ENCODE data around the gene TCERG1L.
"Not testable (repeated sequence)": the region's sequence is repeated elsewhere in the genome, so short reads cannot be mapped to it uniquely, and the experiment has no call there.

The TCERG1L gene

DNA sequence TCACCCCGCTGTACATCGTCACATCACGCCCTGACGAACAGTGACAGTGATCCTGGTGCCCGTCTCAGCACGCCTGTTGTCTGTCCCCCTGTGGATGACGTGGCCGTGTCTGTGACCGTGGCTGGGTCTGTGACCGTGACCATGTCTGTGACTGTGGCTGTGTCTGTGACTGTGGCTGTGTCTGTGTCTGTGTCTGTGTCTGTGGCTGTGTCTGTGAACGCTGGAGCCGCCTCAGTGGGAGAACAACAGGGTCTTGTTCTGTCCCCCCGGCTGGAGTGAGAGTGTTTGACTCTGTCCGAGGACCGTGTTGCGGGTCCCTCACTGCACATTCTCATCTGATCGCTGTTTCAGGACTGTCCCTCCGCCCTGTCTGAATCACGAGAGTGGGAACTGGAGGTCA is 202.2 kb downstream of the TCERG1L start:
- no peak for DNase-seq (ENCODE audit: low read depth in 2 of 2)

DNA sequence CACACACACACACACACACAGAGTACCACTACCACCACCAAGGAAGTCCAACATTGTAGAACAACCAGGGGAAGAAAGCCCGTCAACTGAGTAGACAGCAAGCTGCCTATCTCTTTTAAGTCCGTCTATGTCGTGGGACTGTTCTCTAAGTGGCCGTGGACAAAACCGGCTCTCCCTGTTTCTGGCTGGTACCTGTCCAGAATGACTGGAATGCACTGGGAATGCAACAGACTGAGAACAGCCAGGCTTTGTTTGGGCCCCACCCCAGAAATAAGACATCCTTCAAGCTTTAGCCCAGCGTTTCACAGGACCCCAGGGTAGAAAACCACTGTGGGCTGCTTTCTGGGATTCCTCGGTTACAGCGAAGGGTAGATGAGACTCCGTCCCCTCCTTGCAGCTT is 203.6 kb downstream of the TCERG1L start:
- no peak for DNase-seq (ENCODE audit: low read depth in 2 of 2)

DNA sequence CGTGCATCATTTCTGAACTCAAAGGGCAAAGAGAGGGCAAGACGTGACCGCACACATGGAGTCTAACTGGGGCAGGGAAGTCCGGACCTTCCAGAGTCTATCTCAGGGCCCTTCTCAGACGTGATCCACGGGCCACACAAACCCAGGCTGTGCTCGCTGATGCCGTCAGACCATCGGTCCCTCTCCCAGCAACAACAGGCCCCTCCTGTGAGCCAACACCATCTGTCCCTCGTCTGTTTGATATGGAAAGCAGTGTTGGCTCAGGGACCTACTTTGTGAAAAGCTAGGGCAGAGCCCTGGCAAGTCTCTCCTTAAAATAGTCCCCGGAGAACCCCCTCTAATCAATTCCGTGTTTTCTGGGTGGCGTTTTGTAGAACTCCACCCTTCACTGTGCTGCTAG is 208.8 kb downstream of the TCERG1L start:
- no peak for DNase-seq (ENCODE audit: low read depth in 2 of 2)

DNA sequence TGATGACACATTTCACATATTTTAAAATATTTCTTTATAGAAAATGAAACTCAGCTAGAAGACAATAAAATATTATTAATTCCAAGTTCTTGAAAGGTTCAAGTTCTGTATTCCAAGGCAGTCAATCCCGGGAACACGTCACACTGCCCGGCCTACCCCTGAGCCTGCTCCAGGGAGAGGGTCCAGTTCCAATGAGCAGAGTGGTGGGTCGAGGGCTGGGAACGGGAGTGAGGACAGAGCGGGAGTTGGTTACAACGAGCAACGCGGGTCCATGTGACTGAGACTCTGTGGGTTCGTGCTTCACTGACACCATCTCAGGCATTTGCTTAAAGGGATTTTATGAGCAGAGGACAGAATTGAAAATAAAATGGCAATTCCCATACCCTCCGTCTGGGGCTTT is 209.4 kb downstream of the TCERG1L start:
- no peak for DNase-seq (ENCODE audit: low read depth in 2 of 2)

DNA sequence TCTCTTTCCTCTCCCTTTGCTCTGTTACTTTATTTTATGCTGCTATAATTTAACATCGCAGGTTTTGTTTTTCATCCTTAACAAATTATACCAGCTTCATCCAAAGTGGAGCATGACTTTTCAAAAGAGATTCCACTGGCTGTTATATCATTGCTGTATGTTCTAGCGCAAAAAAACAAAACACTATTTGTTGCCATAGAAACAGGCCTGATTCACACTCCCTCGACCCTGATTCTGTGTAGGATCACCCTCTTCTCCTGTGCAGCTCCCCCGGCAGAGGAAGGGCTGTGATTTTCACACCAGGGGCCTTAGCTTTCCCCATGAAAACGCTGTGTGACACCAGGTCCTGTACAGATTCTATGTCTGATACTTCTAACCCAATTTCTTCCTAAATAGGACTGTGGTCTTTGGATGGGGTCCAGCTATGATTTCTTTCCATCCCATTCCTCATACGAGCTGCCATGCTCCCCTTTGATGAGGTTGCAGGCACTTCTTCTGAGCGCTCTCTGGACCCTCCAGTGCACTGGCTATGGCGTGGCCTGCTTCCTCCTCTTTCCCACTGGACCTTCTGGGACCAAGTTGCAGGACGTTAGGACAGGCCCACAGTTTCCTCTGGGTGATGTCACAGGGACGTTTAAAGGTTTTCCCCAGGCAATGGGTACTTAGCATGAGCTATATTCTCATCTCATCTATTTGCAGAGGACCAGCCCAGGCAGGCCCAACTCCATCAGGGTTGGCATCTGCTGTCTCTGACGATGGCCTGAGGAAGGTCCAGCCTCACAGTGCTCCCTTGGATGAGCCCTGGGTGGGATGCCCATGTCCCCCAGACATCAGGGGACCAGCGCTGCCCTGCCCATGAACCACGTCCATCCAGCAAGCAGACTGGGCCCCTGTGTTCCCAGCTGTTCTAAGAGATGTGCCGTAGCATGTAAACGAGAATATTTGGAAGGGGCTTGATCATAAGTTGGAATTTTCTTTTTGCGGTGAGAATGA is 210.8 kb downstream of the TCERG1L start:
- DNase-seq (ENCODE audit: low read depth in 2 of 2) = not testable (repeated sequence)

DNA sequence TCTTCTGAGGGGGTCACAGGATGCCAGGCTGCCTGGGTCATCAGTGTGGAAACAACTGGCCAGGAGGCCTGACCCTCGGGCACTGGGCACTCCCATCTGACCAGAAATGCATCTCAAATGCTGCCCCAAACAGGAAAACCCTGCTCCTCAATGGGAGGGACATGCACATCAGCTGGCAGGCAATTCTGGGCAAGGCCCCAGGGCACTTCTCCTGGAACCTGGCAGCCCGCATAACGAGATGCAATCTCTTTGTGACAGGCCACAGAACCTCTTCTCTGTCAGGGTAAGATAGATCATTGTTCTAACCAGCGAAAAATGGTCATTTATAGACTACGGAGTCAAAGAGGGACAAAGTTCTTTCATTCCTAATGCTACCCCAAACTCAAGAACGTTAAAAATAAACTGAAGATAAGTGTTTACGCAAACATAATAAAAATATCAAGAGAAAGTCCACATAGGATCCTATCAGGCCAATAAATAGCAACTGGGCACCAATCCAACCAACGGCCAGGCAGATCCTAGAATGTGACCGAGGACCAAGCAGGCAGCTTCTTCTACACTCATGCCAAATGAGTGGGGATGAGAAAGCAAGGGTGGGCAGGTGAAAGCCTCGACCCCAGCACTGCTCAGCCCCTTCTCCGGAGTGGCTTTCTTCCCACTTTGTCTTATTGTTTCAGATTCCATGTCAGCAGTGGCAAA is 212.3 kb downstream of the TCERG1L start:
- no peak for DNase-seq (ENCODE audit: low read depth in 2 of 2)

DNA sequence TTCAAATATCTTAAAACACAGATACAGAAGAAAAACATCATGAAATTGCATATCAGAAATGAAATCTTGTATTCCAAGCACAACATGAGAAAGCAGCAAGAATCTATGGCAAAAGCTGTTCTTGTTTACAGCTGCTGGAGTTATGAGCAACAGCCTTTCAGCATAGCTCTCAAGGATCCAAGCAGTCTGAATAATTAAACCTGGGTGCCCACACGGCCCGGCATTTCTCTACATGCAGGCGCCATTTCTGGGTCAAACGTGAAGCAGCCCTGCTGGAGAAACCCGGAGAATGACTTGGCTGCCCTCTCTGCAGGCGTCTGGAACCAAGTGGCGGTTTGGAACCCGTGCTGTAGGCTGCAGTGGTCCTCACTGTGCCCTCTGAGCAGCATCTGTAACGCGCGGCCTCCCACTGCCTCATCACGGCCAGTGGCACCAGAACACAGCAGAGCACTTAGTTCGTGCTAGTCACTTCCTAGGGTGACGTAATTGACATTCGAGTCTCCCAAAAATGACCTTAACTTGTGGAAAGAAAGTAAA is 213.0 kb downstream of the TCERG1L start:
- DNase-seq (ENCODE audit: low read depth in 2 of 2) = no peak

DNA sequence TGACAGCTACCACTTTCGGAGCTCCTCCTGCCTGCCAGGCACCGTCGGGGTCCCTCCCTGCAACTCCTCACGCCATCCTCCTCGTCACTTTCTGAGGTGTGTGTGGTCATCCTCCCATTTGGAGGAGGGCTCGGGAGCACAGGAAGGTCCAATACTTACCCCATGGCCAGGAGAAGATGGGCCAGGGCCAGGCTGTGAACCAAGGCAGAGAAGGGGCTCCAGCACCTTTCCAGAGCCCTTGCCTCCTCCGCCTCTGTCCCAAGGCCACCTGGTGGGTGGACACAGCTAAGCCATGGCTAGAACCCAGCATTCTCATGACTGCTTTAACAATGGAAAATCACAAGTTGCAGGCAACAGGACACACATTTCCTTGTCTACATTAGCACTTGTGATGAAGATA is 215.5 kb downstream of the TCERG1L start:
- DNase-seq (ENCODE audit: low read depth in 2 of 2) = no peak

DNA sequence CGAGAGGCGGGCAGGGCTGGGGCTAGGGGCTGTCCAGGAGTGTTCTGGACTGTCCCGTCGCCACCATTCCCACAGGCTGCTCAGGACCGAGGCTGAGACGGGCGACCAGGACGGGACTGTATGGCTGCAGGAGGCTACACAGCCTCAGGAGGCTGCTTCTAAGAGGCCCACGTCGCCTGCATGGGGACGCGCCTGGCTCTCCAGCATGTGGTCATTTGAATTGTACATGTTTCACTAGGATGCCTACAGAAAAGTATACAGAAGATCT is 216.3 kb downstream of the TCERG1L start:
- no peak for DNase-seq (ENCODE audit: low read depth in 2 of 2)

DNA sequence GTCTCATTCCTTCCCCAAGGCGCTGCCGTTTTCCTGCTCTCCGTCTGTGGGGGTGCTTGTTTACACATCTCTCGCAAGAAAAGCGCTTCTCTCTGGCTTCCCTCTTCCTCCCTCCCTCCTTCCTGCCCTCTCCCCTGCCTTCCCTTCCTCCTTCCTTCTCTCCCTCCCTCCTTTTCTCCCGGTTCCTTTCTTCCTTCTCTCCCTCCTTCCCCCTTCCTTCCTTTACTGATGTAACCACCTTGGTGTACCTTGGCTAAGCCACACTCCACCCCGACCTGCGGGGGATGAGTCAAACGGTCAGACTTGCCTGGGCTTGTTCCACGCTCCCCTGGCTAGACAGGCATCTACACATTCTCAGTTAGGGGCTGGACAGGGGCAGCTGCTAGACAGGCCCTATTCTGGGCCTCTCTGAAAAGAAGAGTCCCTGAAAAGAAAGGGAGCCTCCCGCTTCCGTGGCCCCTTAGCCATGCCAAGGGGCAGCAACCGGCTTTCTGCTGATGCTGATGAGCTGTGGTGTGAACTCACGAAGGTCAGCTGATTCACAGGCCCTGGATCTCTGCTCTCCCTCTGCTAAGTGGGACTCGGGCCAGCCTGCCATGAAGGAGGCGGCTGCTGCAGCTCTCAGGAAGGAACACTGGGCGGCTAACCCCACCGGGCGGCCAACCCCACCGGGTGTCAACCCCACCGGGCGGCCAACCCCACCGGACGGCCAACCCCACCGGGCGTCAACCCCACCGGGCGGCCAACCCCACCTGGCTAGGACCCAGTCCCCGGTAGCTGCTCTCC is 216.8 kb downstream of the TCERG1L start:
- no peak for DNase-seq (ENCODE audit: low read depth in 2 of 2)

DNA sequence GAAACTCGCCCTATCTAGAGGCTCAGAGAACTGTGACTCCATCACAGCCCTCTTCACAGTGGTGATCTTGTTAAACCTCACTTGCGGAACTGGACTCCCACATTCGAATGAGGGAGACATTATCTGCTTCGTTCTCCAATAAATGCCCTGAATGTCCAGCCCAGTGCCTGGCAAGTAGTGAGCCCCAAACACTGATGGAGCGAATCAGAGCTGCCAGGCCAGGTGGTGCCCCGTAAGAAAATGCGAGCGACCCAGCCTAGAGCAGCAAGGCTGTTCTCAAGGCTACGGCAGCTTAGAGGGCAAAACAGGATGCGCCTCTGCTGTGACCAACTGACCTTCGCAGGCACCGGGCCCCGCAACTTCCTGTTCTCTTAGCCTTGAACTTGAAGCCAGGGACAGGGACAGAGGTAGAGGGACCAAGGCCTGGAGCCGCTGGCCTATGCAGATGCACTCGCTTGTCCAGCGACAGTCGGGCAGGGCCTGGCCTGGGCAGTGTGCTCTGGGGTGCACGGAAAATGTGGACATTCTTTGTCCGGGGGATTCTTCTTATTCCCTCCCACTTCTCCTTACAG is 217.6 kb downstream of the TCERG1L start:
- no peak for DNase-seq (ENCODE audit: low read depth in 2 of 2)

DNA sequence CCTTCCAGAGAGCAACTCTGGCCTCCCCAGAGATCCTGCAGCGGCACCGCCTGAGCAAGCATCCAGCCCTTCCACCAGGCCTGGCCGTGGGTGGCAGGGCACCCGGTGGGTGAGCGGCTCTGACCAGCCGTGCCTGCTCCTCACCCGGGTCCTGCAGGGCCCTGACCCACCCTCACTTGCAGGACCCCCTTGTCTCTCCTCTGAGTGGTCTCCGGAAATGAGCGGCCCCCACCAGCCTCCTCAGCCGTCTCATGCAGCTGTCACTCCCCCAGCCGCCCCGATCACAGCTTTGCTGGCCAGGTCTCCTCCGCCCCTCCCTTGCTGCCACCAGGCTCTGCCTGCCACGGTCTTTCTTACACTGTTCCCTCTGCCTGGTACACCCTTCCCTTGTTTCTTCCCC is 218.2 kb downstream of the TCERG1L start:
- no peak for DNase-seq (ENCODE audit: low read depth in 2 of 2)

DNA sequence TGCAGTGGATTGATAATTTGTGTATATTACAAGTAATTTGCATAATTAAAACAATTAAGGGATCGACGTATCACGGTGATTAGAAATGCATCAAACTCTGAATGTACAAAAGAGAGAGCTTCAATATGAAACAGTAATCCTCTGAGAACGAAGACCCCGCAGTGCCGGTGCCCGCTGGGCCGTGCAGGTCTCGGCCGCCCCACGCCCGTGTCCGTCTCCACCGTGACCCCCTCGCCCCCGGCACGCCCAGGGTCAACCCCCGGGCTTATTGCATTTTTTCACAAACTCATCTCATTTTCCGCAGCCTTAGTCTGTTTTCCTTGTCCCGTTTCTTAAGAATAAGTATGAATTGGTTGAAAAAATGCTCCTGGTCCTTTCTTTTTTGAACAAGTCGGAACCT is 218.6 kb downstream of the TCERG1L start:
- no peak for DNase-seq (ENCODE audit: low read depth in 2 of 2)

DNA sequence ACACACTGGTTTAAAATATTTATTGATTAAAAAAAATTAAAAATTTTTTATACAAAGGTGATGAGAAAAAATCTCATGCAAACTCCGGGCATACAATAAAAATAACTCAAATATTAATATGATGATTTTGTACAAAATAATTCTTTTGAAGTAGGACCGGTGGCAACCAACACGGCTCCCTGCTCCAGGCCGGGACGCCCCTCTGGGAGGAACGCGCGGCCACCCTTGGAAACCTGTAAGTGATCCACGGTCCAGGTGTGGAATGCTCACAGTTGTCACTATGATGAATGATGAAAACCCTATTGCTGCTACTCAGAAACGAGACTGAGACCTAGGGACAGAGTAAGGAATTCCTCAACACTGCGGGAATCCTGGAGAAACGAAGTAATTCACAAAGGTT is 219.1 kb downstream of the TCERG1L start:
- no peak for DNase-seq (ENCODE audit: low read depth in 2 of 2)

DNA sequence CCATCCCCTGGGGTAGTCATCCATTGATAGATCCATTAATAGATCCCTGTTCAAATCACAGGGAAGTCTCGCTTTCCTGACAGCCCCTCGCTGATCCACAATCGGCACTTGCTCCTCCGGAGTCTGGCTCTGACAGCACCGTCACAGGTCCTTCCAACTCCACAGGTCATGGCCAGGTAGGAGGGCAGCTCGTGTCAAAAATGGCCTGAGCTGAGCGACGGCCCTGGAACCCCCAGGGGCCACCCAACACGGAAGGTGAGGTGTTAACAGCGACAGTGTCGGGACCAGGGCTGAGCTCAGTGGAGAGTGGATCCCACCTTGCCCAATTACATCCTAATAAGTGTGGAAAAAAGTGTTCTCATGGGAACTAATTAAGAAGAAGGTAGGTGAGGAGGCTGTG is 219.8 kb downstream of the TCERG1L start:
- no peak for DNase-seq (ENCODE audit: low read depth in 2 of 2)

DNA sequence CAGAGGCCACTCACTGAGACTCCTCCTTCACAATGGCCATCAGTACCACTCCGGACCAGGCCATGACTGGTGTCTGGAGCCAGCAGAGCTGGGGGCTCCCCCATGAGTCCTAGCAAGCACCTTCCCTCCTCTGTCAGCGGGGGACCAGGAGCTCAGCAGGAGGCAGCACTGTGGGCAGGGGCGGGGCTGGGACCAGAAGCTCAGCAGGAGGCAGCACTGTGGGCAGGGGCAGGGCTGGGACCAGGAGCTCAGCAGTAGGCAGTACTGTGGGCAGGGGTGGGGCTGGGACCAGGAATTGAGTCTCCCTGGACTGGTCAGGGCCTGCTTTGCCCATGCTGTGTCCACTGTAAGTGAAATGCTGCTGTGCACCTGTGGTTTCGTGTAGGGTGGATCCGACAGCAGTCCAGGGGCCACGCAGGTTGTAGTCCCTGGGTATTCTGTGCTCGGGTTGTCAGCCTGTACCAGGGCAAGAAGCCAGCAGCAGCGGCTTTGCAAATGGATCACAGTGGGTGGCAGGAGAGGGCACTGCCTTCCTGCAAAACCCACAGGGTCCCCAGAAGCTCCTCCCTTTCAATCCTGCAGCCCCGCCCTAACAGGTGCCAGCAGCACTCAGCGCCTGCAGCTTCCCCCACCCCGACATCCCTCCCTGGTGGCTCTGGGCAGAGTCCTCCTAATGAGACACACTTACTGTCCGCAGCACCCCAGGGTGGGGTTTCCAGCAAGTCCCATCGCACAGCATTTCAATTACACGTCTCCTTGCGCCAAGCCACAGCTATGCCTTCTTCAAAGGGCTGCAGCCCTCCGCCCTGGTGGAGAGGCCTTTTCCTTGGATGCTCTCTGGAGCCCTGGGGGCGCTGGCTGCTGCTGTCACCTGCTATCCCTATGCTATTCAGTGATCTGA is 220.5 kb downstream of the TCERG1L start:
- no peak for DNase-seq (ENCODE audit: low read depth in 2 of 2)

DNA sequence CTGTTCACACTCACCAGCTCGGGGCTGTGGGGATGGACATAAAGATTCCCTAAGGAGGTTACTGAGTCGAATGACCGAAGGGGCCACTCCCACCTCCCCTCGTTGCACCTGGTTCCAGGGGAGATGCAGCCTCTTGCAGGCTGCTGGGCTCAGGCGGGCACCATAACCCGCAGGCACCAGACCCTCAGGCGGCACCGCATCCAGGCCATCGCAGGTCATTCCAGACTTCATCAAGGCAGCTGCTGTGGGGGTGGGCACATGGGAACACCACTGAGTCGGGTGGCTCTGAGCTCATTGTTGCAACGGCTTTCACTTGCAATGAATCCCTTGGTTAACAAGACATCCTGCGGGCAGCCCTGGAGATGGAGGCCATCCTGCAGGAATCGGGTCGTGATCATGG is 221.7 kb downstream of the TCERG1L start:
- no peak for DNase-seq (ENCODE audit: low read depth in 2 of 2)

DNA sequence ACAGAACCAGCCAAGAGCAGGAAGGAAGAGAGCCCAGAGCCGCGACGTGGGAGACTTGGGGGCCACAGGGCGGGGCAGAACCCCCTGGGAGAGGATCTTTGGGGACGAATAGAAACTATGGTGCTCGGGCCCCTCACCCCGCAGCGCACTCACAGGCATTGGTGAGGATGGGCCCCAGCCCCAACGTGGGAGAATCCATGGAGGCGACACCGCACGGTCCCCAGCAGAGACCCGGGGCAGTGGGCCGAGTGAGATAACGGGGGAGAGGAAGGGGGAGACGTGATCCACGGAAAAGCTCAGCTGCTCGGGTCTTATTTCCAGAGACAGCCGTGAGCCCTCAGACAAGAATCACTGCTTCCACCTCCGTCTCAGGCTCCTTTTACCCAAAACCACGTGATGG is 222.4 kb downstream of the TCERG1L start:
- no peak for DNase-seq (ENCODE audit: low read depth in 2 of 2)

DNA sequence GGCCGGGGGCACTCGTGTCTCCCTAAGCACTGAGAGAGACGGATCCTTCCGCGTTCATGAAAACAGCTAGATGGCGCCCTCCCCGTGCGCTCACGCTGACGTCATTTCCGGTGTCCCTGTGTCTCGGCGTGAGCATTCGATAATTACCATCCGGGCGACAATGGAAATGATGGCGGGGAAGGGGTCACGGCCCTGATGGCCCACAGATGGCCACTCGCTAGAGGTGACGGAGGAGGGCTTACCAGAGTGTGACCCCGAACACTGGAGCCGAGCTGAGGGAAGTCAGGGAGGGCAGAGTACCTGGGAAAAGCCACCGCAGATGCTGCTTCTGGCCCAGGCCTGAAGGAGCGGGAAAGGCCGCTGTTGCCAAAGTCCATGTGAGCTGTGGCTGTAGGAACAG is 222.9 kb downstream of the TCERG1L start:
- no peak for DNase-seq (ENCODE audit: low read depth in 2 of 2)

DNA sequence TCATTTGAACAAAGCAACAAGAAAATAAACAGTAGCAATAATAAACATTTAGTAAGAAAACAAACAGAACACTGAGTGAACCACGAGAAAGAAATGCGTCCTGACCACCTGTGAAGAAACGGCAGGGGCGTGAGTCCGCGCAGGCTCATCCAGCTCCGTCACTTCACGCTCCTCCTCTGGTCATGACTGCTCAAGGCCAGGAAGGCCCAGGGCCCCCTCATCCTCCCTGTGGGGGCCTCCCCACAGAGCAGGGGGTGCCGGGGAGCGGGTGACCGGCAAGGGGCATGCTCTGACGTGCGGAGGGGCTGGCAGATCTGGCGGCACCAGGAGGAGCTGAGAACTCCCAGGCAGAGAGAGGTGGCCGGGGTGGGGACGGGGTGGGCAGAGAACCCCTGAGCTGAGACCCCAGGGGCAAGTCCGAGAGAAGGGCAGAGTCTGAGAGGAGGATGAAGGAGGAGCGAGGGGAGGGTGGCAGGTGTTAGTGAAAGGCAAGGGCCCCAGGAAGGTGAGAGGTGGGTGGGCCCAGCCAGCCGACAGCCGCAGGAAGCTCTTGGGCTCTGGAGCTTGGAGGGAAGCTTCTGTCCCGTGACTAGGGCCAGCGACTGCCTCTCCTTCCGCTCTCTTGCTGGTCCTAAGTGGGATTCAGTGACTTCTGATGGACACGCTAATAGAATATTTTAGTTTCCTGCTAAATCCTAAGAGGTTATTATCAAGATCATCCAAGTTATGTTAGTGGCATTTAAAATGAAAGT is 223.9 kb downstream of the TCERG1L start:
- DNase-seq (ENCODE audit: low read depth in 2 of 2) = no peak

Measured in stimulated activated CD4-positive, alpha-beta T cell treated with anti-CD3 and anti-CD28 coated beads, Interleukin-12 subunit alpha, Interleukin-12 subunit beta, amount 100 ng/mL, for 24 hours (primary cell).